ENCODE measurements around the gene RPS15.
A peak's percentile ranks its signal among the peaks of the same experiment; 100 is the strongest.

Gene RPS15

GRCh38 chr19:1445185-1445931 lies 7.2 kb downstream of the RPS15 start:
- peak; percentile 88 for ATAC-seq

GRCh38 chr19:1445932-1446712 lies 7.9 kb downstream of the RPS15 start:
- peak; percentile 25 for ATAC-seq
- peak; percentile 96 for TF ChIP-seq ZNF8 (CRISPR knock-in tag; IDR thresholded peaks at IDR 0.05)
- no peak for TF ChIP-seq ESRRG (CRISPR knock-in tag; IDR thresholded peaks at IDR 0.05)

More at GRCh38 chr19:1445185-1445931, 7.2 kb downstream of the RPS15 start:
- TF ChIP-seq GLIS3 (CRISPR knock-in tag; IDR thresholded peaks at IDR 0.05) (0 out of 2 replicates have a peak, but pooled peaks have one; percentile 64), ZNF8 (CRISPR knock-in tag; IDR thresholded peaks at IDR 0.05) (peak; percentile 36; the same call in 1 of the 2 replicates), ISL1 (CRISPR knock-in tag; IDR thresholded peaks at IDR 0.05) (no peak)

GRCh38 chr19:1446713-1447481 lies 8.7 kb downstream of the RPS15 start:
- ATAC-seq = no peak
- TF ChIP-seq SNAI2 (CRISPR knock-in tag; IDR thresholded peaks at IDR 0.05) = no peak
- no peak for TF ChIP-seq CREB5 (CRISPR knock-in tag; IDR thresholded peaks at IDR 0.05; ENCODE audit: low read depth)
- TF ChIP-seq ZC3H10 (CRISPR knock-in tag; IDR thresholded peaks at IDR 0.05) = no peak
- no peak for TF ChIP-seq TOX (CRISPR knock-in tag; IDR thresholded peaks at IDR 0.05; ENCODE audit: borderline replicate concordance)

- no peak for ATAC-seq
- TF ChIP-seq PATZ1 (CRISPR knock-in tag; IDR thresholded peaks at IDR 0.05; ENCODE audit: borderline replicate concordance) = no peak
- TF ChIP-seq BACH2 (CRISPR knock-in tag; IDR thresholded peaks at IDR 0.05; ENCODE audit: borderline replicate concordance) = no peak
- no peak for TF ChIP-seq POU6F1 (CRISPR knock-in tag; IDR thresholded peaks at IDR 0.05; ENCODE audit: borderline replicate concordance, low read depth)
- no peak for TF ChIP-seq ZNF8 (CRISPR knock-in tag; IDR thresholded peaks at IDR 0.05)
- no peak for TF ChIP-seq ESRRG (CRISPR knock-in tag; IDR thresholded peaks at IDR 0.05)
- no peak for TF ChIP-seq CREB5 (CRISPR knock-in tag; IDR thresholded peaks at IDR 0.05; ENCODE audit: low read depth)
- no peak for TF ChIP-seq ZNF565 (CRISPR knock-in tag; conservative IDR thresholded peaks at IDR 0.05; ENCODE audit: low read depth)
- TF ChIP-seq TOX (CRISPR knock-in tag; IDR thresholded peaks at IDR 0.05; ENCODE audit: borderline replicate concordance) = no peak
- no peak for TF ChIP-seq TCF4 (CRISPR knock-in tag; IDR thresholded peaks at IDR 0.05; ENCODE audit: borderline replicate concordance)
- no peak for TF ChIP-seq ZNF70 (CRISPR knock-in tag; IDR thresholded peaks at IDR 0.05)
These were observed 9.3 kb downstream of the RPS15 start for GRCh38 chr19:1447504-1447903.

- no peak for TF ChIP-seq CSDC2 (CRISPR knock-in tag; IDR thresholded peaks at IDR 0.05)
- no peak for TF ChIP-seq RARB (CRISPR knock-in tag; IDR thresholded peaks at IDR 0.05)
- no peak for TF ChIP-seq GLIS3 (CRISPR knock-in tag; IDR thresholded peaks at IDR 0.05)
- no peak for TF ChIP-seq OSR1 (CRISPR knock-in tag; IDR thresholded peaks at IDR 0.05)
- TF ChIP-seq SNAI2 (CRISPR knock-in tag; IDR thresholded peaks at IDR 0.05) = no peak
- TF ChIP-seq TCF4 (CRISPR knock-in tag; IDR thresholded peaks at IDR 0.05; ENCODE audit: borderline replicate concordance) = no peak
- no peak for TF ChIP-seq ZNF70 (CRISPR knock-in tag; IDR thresholded peaks at IDR 0.05)
- no peak for TF ChIP-seq ZNF8 (CRISPR knock-in tag; IDR thresholded peaks at IDR 0.05)
- TF ChIP-seq ZC3H10 (CRISPR knock-in tag; IDR thresholded peaks at IDR 0.05) = no peak
- TF ChIP-seq ESRRG (CRISPR knock-in tag; IDR thresholded peaks at IDR 0.05) = no peak
- TF ChIP-seq PATZ1 (CRISPR knock-in tag; IDR thresholded peaks at IDR 0.05; ENCODE audit: borderline replicate concordance) = no peak
- TF ChIP-seq BACH2 (CRISPR knock-in tag; IDR thresholded peaks at IDR 0.05; ENCODE audit: borderline replicate concordance) = no peak
- no peak for TF ChIP-seq TSHZ2 (CRISPR knock-in tag; IDR thresholded peaks at IDR 0.05)
- no peak for ATAC-seq
These were observed 9.7 kb downstream of the RPS15 start for GRCh38 chr19:1447944-1448343.
